K562 (cell line): ENCODE results near the gene ANTKMT. TPM values are rescaled to one million over a fixed set of nuclear protein-coding genes. Genes with fewer than 3 reads are reported as not detected.

ENCODE experiments used
- ATAC-seq: fragments of 200-7000 bp; cut with Tn5 transposase; 3 replicates; pipeline ENCODE4 v1.9.1; 2020; ENCODE audit warnings: moderate library complexity
- BruUV-seq: library from RNA; stranded (reverse); fragments of 400-500 nt; replicated peaks from 2 replicates; lab custom pipeline; 2021; lab: Mats Ljungman, UMichigan
- CTCF ChIA-PET: fragments of 300-600 bp; formaldehyde crosslinking; extraction: SDS; loops from one replicate; lab custom pipeline; 2021; ENCODE audit warnings: low intra/inter-chr PET ratio; lab: Yijun Ruan, JAX
- POLR2A ChIA-PET: fragments of 300-600, 350-650 bp; sonication (Branson Sonifier 250); formaldehyde crosslinking; extraction: SDS; loops from one replicate; lab custom pipeline; 2021; ENCODE audit warnings: antibody characterized with exemption, inconsistent platforms; lab: Yijun Ruan, JAX
- DNase-seq, 4 experiments: peaks; one replicate each; pipeline versions ENCODE4 v3.0.0 to v3.0.0-alpha.2; 2011 to 2018; ENCODE audit warnings: low spot score in 3 of 4, mixed read lengths in 3 of 4; ENCODE audit errors: extremely low read depth in 1 of 4
- FAIRE-seq: peaks from 2 replicates; lab custom pipeline; 2011; peaks lifted over from hg19 to GRCh38; lab: Jason Lieb, UNC
- H2AFZ ChIP-seq: 2 replicates; pipeline ENCODE4 v1.6.0; 2011; ENCODE audit warnings: low read depth, low read length, control low read depth, inconsistent platforms
- H3K27ac ChIP-seq: fragments of 200-600 bp; 3 replicates; pipeline ENCODE4 v1.8.0; 2011; ENCODE audit warnings: low read depth, mild to moderate bottlenecking, control low read depth, inconsistent platforms, low read length, moderate library complexity, mixed read lengths; ENCODE audit errors: extremely low read depth
- H3K27me3 ChIP-seq, 2 experiments: fragments of 300-600 bp in 1 of 2; 2 replicates in 1 of 2; 3 replicates in 1 of 2; pipeline versions ENCODE4 v1.6.0 to v1.8.0; 2011; ENCODE audit warnings: inconsistent platforms in 2 of 2, low read length in 2 of 2, mild to moderate bottlenecking in 1 of 2, mixed read lengths in 1 of 2, moderate library complexity in 1 of 2; ENCODE audit not compliant: control insufficient read depth in 2 of 2, insufficient read depth in 2 of 2
- H3K36me3 ChIP-seq: fragments of 300-600 bp; 3 replicates; pipeline ENCODE4 v1.8.0; 2011; ENCODE audit warnings: mild to moderate bottlenecking, low read length, inconsistent platforms; ENCODE audit not compliant: control insufficient read depth, insufficient read depth
- H3K4me1 ChIP-seq, 2 experiments: fragments of 200-600 bp in 1 of 2; replicated peaks in 1 of 2; 2 replicates in 1 of 2; 3 replicates in 1 of 2; pipeline versions ENCODE4 v1.5.1 to v1.8.0; 2011; ENCODE audit warnings: inconsistent platforms in 2 of 2, low read length in 2 of 2, mild to moderate bottlenecking in 1 of 2, mixed read lengths in 1 of 2, moderate library complexity in 1 of 2; ENCODE audit not compliant: control insufficient read depth in 2 of 2, insufficient read depth in 2 of 2
- H3K4me2 ChIP-seq: 2 replicates; pipeline ENCODE4 v1.6.1; 2011; ENCODE audit warnings: low read length, control low read depth, inconsistent platforms, mixed read lengths; ENCODE audit not compliant: insufficient read depth
- H3K4me3 ChIP-seq: fragments of 200-600 bp; sonication (generic), shearing (Covaris generic); 2 replicates; pipeline ENCODE4 v1.5.1; 2016; ENCODE audit warnings: control low read depth, inconsistent platforms
- H3K79me2 ChIP-seq: fragments of 200-600 bp; 3 replicates; pipeline ENCODE4 v1.8.0; 2011; ENCODE audit warnings: low read length, inconsistent platforms; ENCODE audit not compliant: control insufficient read depth, insufficient read depth
- H3K9ac ChIP-seq, 2 experiments: 2 replicates each; pipeline versions ENCODE4 v1.6.0 to v1.6.1; 2011; ENCODE audit warnings: low read depth in 2 of 2, low read length in 2 of 2, control low read depth in 1 of 2, inconsistent platforms in 1 of 2, mild to moderate bottlenecking in 1 of 2, mixed read lengths in 1 of 2; ENCODE audit not compliant: insufficient read depth in 1 of 2
- H3K9me1 ChIP-seq: one replicate; pipeline ENCODE4 v1.6.0; 2011; ENCODE audit warnings: inconsistent platforms, mild to moderate bottlenecking, low read length, moderate library complexity; ENCODE audit not compliant: control insufficient read depth, insufficient read depth
- H3K9me3 ChIP-seq: replicated peaks from 2 replicates; pipeline ENCODE4 v1.5.1; 2011; ENCODE audit warnings: low read depth, low read length, inconsistent platforms; ENCODE audit not compliant: control insufficient read depth, insufficient read depth
- H4K20me1 ChIP-seq: replicated peaks from 2 replicates; pipeline ENCODE4 v1.6.1; 2011; ENCODE audit warnings: low read length, inconsistent platforms, mixed read lengths; ENCODE audit not compliant: control insufficient read depth, insufficient read depth
- ADNP ChIP-seq: fragments of 200-800 bp; sonication (Bioruptor generic); IDR thresholded peaks from 2 replicates; pipeline ENCODE4 v1.6.1; 2016; ENCODE audit warnings: missing genetic modification characterization, missing compliant biosample characterization
- BRD4 ChIP-seq: fragments of 200-600 bp; sonication (generic); IDR thresholded peaks from 2 replicates; pipeline ENCODE4 v1.6.1; 2017; ENCODE audit warnings: inconsistent platforms
- CCNT2 ChIP-seq: IDR thresholded peaks from 2 replicates; pipeline ENCODE4 v1.6.1; 2011; ENCODE audit warnings: borderline replicate concordance, low read depth, mild to moderate bottlenecking, moderate library complexity, mixed read lengths, low read length; ENCODE audit not compliant: insufficient read length; ENCODE audit errors: extremely low read depth
- HMBOX1 ChIP-seq: sonication (generic); IDR thresholded peaks from 2 replicates; pipeline ENCODE4 v1.6.1; 2016
- HMG20A ChIP-seq: fragments of 450-650 bp; formaldehyde crosslinking; conservative IDR thresholded peaks from 2 replicates; pipeline ENCODE4 v1.4.0; 2020; ENCODE audit warnings: mild to moderate bottlenecking, mixed read lengths
- NR2C2 ChIP-seq, 2 experiments: fragments of 200-800 bp in 1 of 2; sonication (Bioruptor generic) in 1 of 2; sonication (generic) in 1 of 2; formaldehyde crosslinking in 1 of 2; IDR thresholded peaks; 2 replicates each; pipeline versions ENCODE4 v1.6.1 to v1.8.0; 2016 to 2022; ENCODE audit warnings: mild to moderate bottlenecking in 1 of 2, missing compliant biosample characterization in 1 of 2, missing genetic modification characterization in 1 of 2, missing genetic modification reagents in 1 of 2
- RNF219 ChIP-seq: fragments of 250-450 bp; sonication (Bioruptor Pico); IDR thresholded peaks from 2 replicates; pipeline ENCODE4 v1.5.0; 2022; ENCODE audit warnings: mild to moderate bottlenecking
- SMAD1 ChIP-seq: fragments of 150-350 bp; IDR thresholded peaks from 2 replicates; pipeline ENCODE4 v1.6.1; 2014; ENCODE audit warnings: low read length, low read depth; ENCODE audit not compliant: partially characterized antibody
- SMAD3 ChIP-seq: fragments of 450-650 bp; formaldehyde crosslinking; conservative IDR thresholded peaks from 2 replicates; pipeline ENCODE4 v1.4.0; 2020; ENCODE audit warnings: mild to moderate bottlenecking
- THAP7 ChIP-seq: fragments of 250-450 bp; sonication (Bioruptor Pico); IDR thresholded peaks from 2 replicates; pipeline ENCODE4 v1.5.0; 2021
- WGBS: fragments of 100-300 bp; shearing (Covaris generic); methylation state at CpG from one replicate; pipeline ENCODE4 v1.1.6; 2016; ENCODE audit warnings: low coverage, mixed read lengths; ENCODE audit not compliant: insufficient coverage; ENCODE audit errors: missing lambda C conversion rate; 5-methylcytosine and 5-hydroxymethylcytosine counted together
- in situ Hi-C: fragments of 300-500 bp; cut with MboI; formaldehyde crosslinking; loops from 4 replicates; pipeline ENCODE4 v1.15.0; 2018; ENCODE audit warnings: inconsistent platforms, mixed read lengths
- intact Hi-C: fragments of 100-400 bp; cut with micrococcal nuclease; formaldehyde crosslinking; loops from 2 replicates; pipeline ENCODE4 v1.14.2; 2022
- polyA plus RNA-seq, 8 experiments: library from polyadenylated mRNA; depleted of rRNA in 4 of 8; stranded (reverse) in 5 of 8; unstranded in 3 of 8; fragments of >200 nt; fragmentation: Nextera tagmentation in 2 of 8; fragmentation: Illumina TruSeq in 1 of 8; extraction: Ambion mirVana in 2 of 8; extraction: Trizol in 1 of 8; gene quantifications; 2 replicates each; pipeline versions ENCODE4 v1.2.1 to v1.2.3, GENCODE V29; 2011 to 2014; ENCODE audit warnings: inconsistent platforms in 1 of 8, missing spikeins in 1 of 8
- total RNA-seq, 7 experiments: library from RNA; depleted of rRNA in 6 of 7; stranded (reverse); fragments of >200 nt in 6 of 7; fragmentation: Illumina TruSeq in 2 of 7; extraction: Trizol in 2 of 7; gene quantifications; 2 replicates each; pipeline versions ENCODE4 v1.2.1 to v1.2.3, GENCODE V29; 2011 to 2021; ENCODE audit warnings: low replicate concordance in 1 of 7
- TF ChIP-seq, protein P1 (sequence below): fragments of 450-650 bp; IDR thresholded peaks from 2 replicates; pipeline ENCODE4 v1.6.1; 2016; ENCODE audit warnings: antibody characterized with exemption

The ANTKMT gene
- total and polyA plus RNA-seq, 9 of the 15 experiments (the other 6 are each of a cell fraction or from before 2014, with no cell fraction given): 0.58 to 217 (median 19.1) TPM

GRCh38 chr16:759110-759910, 38.4 kb downstream of the ANTKMT start:
- Histone ChIP-seq H3K4me1 (peaks cover 9 to 50% of the 10 kb centered on the region in 2 experiments; a peak in 4 of 5 replicates), H3K36me3 (no peaks in the 10 kb centered on the region), H3K79me2 (no peaks in the 10 kb centered on the region), H3K27me3 (no peaks in the 10 kb centered on the region), H3K9me3 (no peaks in the 10 kb centered on the region), H3K4me2 (no peak overlapping the region), H4K20me1 (no peaks in the 10 kb centered on the region), H3K9ac (peak overlapping the region in 1 of 2 experiments; percentile 81; a peak in 2 of 4 replicates), H3K9me1 (no peaks in the 10 kb centered on the region), H2AFZ (no peak overlapping the region), H3K27ac (no peak overlapping the region), H3K4me3 (no peak overlapping the region)
- CTCF ChIA-PET: no interaction called here
- in situ Hi-C loops: no loop called here
- POLR2A ChIA-PET: interaction anchor here (0.6 to 2.1 kb wide), 3 partner anchors 9 to 177 kb away, joined by 3 to 4 read pairs (median 4); no protein-coding TSS in a partner anchor
- FAIRE-seq (no peak), DNase-seq (no peak), ATAC-seq (no peak)
- TF ChIP-seq HMG20A (CRISPR knock-in tag) (no peak), ADNP (tag) (no peak), SMAD1 (no peak), THAP7 (CRISPR knock-in tag) (no peak), BRD4 (no peak), HMBOX1 (no peak), NR2C2 (CRISPR knock-in tag; IDR thresholded peaks at IDR 0.05) (no peak), NR2C2 (tag; IDR thresholded peaks at IDR 0.05) (no peak), SMAD3 (CRISPR knock-in tag) (no peak), RNF219 (CRISPR knock-in tag) (no peak), CCNT2 (no peak)
- TF ChIP-seq, protein P1, sequence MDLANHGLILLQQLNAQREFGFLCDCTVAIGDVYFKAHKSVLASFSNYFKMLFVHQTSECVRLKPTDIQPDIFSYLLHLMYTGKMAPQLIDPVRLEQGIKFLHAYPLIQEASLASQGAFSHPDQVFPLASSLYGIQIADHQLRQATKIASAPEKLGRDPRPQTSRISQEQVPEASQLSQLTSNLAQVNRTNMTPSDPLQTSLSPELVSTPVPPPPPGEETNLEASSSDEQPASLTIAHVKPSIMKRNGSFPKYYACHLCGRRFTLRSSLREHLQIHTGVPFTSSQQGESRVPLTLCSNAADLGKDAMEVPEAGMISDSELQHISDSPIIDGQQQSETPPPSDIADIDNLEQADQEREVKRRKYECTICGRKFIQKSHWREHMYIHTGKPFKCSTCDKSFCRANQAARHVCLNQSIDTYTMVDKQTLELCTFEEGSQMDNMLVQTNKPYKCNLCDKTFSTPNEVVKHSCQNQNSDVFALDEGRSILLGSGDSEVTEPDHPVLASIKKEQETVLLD: no peak
- no TSS peak for BruUV-seq
- intact Hi-C loops: no loop called here
- 80% methylated on average over 27 of the region's 34 CpGs for WGBS
